Stomach (tissue), 19 donors: ENCODE results near the gene MYRFL. TPM values are rescaled to one million over a fixed set of nuclear protein-coding genes. Genes with fewer than 3 reads are reported as not detected.
"Not testable (repeated sequence)": the region's sequence is repeated elsewhere in the genome, so short reads cannot be mapped to it uniquely, and the experiment has no call there.

ENCODE experiments used
- DNase-seq, 2 donors: peaks; one replicate each; pipeline versions ENCODE4 v3.0.0 to v3.0.0-alpha.2; 2013 to 2019
- H3K27ac ChIP-seq, 5 donors: fragments of 200-600 bp in 4 of 5; sonication (generic) in 4 of 5; one replicate each; pipeline ENCODE4 v1.5.1; 2013 to 2019; ENCODE audit warnings: mild to moderate bottlenecking in 1 of 5, moderate library complexity in 1 of 5
- H3K27me3 ChIP-seq, 3 donors: fragments of 200-600 bp; sonication (generic); one replicate each; pipeline ENCODE4 v1.5.1; 2017 to 2019; ENCODE audit warnings: mixed run types in 1 of 3
- H3K36me3 ChIP-seq, 4 donors: fragments of 200-600 bp; sonication (generic); 1 replicate in 3 of 4; 2 replicates in 1 of 4; pipeline ENCODE4 v1.5.1; 2016 to 2019
- H3K4me1 ChIP-seq, 4 donors: fragments of 200-600 bp; sonication (generic); one replicate each; pipeline ENCODE4 v1.5.1; 2016 to 2019
- H3K4me3 ChIP-seq, 4 donors: fragments of 200-600 bp; sonication (generic) in 3 of 4; one replicate each; pipeline ENCODE4 v1.5.1; 2016 to 2019; ENCODE audit warnings: mild to moderate bottlenecking in 1 of 4
- H3K9me3 ChIP-seq, 4 donors: fragments of 200-600 bp; sonication (generic); one replicate each; pipeline ENCODE4 v1.5.1; 2016 to 2019
- CTCF ChIP-seq, 7 experiments: fragments of 450-650 bp in 4 of 7; fragments of 200-600 bp in 3 of 7; sonication (generic) in 3 of 7; IDR thresholded peaks; one replicate each; pipeline ENCODE4 v1.5.1; 2016 to 2019; ENCODE audit warnings: antibody characterized with exemption in 7 of 7, control low read depth in 2 of 7, mild to moderate bottlenecking in 1 of 7
- EP300 ChIP-seq: sonication (generic); formaldehyde crosslinking; IDR thresholded peaks from one replicate; pipeline ENCODE4 v1.6.1; 2017; ENCODE audit warnings: antibody characterized with exemption
- POLR2A ChIP-seq, 4 donors: fragments of 450-650 bp; IDR thresholded peaks; one replicate each; pipeline ENCODE4 v1.6.1; 2016; ENCODE audit warnings: antibody characterized with exemption in 4 of 4, control low read depth in 2 of 4, mild to moderate bottlenecking in 1 of 4, moderate library complexity in 1 of 4
- POLR2AphosphoS5 ChIP-seq, 3 donors: sonication (generic); formaldehyde crosslinking; IDR thresholded peaks; one replicate each; pipeline ENCODE4 v1.6.1; 2016; ENCODE audit warnings: antibody characterized with exemption in 3 of 3
- WGBS, 5 donors: extraction: QIAGEN DNeasy Blood & Tissue Kit in 3 of 5; methylation state at CpG; one replicate each; pipeline versions ENCODE4 v1.1.5 to v1.1.7; 2013 to 2018; 5-methylcytosine and 5-hydroxymethylcytosine counted together
- intact Hi-C: fragments of 100-400 bp; cut with DNase I; formaldehyde crosslinking; loops from one replicate; pipeline ENCODE4 v1.15.1; 2023; ENCODE audit warnings: low total_unique reads
- long read RNA-seq, 10 donors: transcript quantifications; one replicate each; lab custom pipeline, GENCODE V29; 2026
- polyA plus RNA-seq, 3 donors: library from polyadenylated mRNA; stranded (reverse); fragments of 200-250 nt; gene quantifications; one replicate each; pipeline ENCODE4 v1.2.3, GENCODE V29; 2013
- total RNA-seq, 5 donors: library from RNA; depleted of rRNA; stranded (reverse); fragments of >200 nt; gene quantifications; one replicate each; pipeline versions ENCODE4 v1.1.0 to v1.2.3, GENCODE V29; 2014 to 2016
- donor health status: healthy with polysubstance abuse.
- donor health status: Bipolar disorder and iron deficiency.
- donor health status: healthy.

MYRFL gene
- total RNA-seq, result under 1 TPM in 1 of 5 donors, not detected in 4; 0.18 TPM
- polyA plus RNA-seq, result under 1 TPM in 2 of 3 donors, not detected in 1; 0.13 to 0.19 TPM
- long read RNA-seq, donor 1, result 0 reads
- long read RNA-seq, donor 2, result 0 reads
- long read RNA-seq, donor 3, result 0 reads
- long read RNA-seq, donor 4, result 0 reads
- long read RNA-seq, donor 5, result 0 reads
- long read RNA-seq, donor 6, result 0 reads
- long read RNA-seq, donor 7, result 0 reads
- long read RNA-seq, donor 8, result 0 reads
- long read RNA-seq, donor 9, result 0 reads
- long read RNA-seq, donor 10, partial matches to known transcripts, result 0 of 1 reads
- long read RNA-seq, donor 10, other reads (novel, unspliced or antisense), result 0 of 1 reads

GRCh38 chr12:69824966-69825560, at the start of gene MYRFL:
TSS of gene MYRFL (plus strand) at chr12:69825227. CDS start at chr12:69825518, 291 bp downstream.
- TF ChIP-seq POLR2A (IDR thresholded peaks at IDR 0.05) (no peak), CTCF (IDR thresholded peaks at IDR 0.05) (no peak), POLR2AphosphoS5 (IDR thresholded peaks at IDR 0.05) (no peak), EP300 (no peak)
- DNase-seq, result no peak
- Histone ChIP-seq H3K9me3 (no peaks in the 10 kb centered on the region), H3K27ac (no peak within 1 kb of the TSS), H3K36me3 (no peaks in the 10 kb centered on the region), H3K4me3 (no peak within 1 kb of the TSS), H3K27me3 (no peaks in the 10 kb centered on the region), H3K4me1 (peaks cover 0 to 13% (median 6%) of the 10 kb centered on the region in 4 donors)
- 68 to 81% (median 74%) methylated on average over 5 of the region's 5 CpGs for WGBS, 5 donors
- intact Hi-C loops, result no loop called here

GRCh38 chr12:69779928-69780327, 45.1 kb upstream of the MYRFL start:
- Histone ChIP-seq H3K4me1 (no peaks in the 10 kb centered on the region), H3K27ac (no peak overlapping the region), H3K36me3 (peaks cover 0 to 10% (median 5%) of the 10 kb centered on the region in 4 donors), H3K4me3 (no peak overlapping the region), H3K27me3 (no peaks in the 10 kb centered on the region), H3K9me3 (peaks cover 0 to 6% (median 2%) of the 10 kb centered on the region in 4 donors)
- peak in 1 of 2 donors; percentile 5 for DNase-seq
- intact Hi-C loops, result no loop called here
- 58 to 77% (median 75%) methylated on average over 7 of the region's 7 CpGs for WGBS, 5 donors
- no peak for TF ChIP-seq EP300

GRCh38 chr12:69783365-69783764, 41.7 kb upstream of the MYRFL start:
- TF ChIP-seq POLR2A (IDR thresholded peaks at IDR 0.05) (no peak), EP300 (no peak), POLR2AphosphoS5 (IDR thresholded peaks at IDR 0.05) (no peak), CTCF (IDR thresholded peaks at IDR 0.05) (no peak)
- Histone ChIP-seq H3K4me3 (no peak overlapping the region), H3K36me3 (peaks cover 0 to 32% (median 20%) of the 10 kb centered on the region in 4 donors), H3K27ac (no peak overlapping the region), H3K4me1 (no peaks in the 10 kb centered on the region), H3K9me3 (peaks cover 0 to 6% (median 2%) of the 10 kb centered on the region in 4 donors), H3K27me3 (no peaks in the 10 kb centered on the region)
- WGBS, 5 donors, result 84 to 93% (median 89%) methylated on average over 6 of the region's 6 CpGs
- intact Hi-C loops, result no loop called here
- DNase-seq, result no peak

GRCh38 chr12:69789351-69789750, 35.7 kb upstream of the MYRFL start:
- H3K27ac ChIP-seq, result no peak overlapping the region
- H3K9me3 ChIP-seq, result peaks cover 0 to 34% (median 24%) of the 10 kb centered on the region in 4 donors
- TF ChIP-seq CTCF (IDR thresholded peaks at IDR 0.05) (no peak), POLR2A (IDR thresholded peaks at IDR 0.05) (no peak)
- H3K4me1 ChIP-seq, result no peaks in the 10 kb centered on the region
- H3K4me3 ChIP-seq, result no peak overlapping the region
- intact Hi-C loops, result no loop called here
- DNase-seq, result no peak
- H3K27me3 ChIP-seq, result no peaks in the 10 kb centered on the region
- H3K36me3 ChIP-seq, result peaks cover 0 to 30% (median 17%) of the 10 kb centered on the region in 4 donors

GRCh38 chr12:69792533-69792932, 32.5 kb upstream of the MYRFL start:
- Histone ChIP-seq H3K9me3 (peaks cover 0 to 34% (median 24%) of the 10 kb centered on the region in 4 donors), H3K27ac (no peak overlapping the region), H3K27me3 (no peaks in the 10 kb centered on the region), H3K4me3 (no peak overlapping the region), H3K36me3 (peaks cover 7 to 25% (median 22%) of the 10 kb centered on the region in 4 donors), H3K4me1 (no peaks in the 10 kb centered on the region)
- TF ChIP-seq EP300 (no peak), CTCF (IDR thresholded peaks at IDR 0.05) (no peak), POLR2A (IDR thresholded peaks at IDR 0.05) (no peak), POLR2AphosphoS5 (IDR thresholded peaks at IDR 0.05) (no peak)
- intact Hi-C loops, result no loop called here
- DNase-seq, result no peak
- WGBS, 5 donors, result 93 to 97% (median 95%) methylated on average over 2 of the region's 2 CpGs

- H3K4me3 ChIP-seq, H3K27ac ChIP-seq, H3K4me1 ChIP-seq, H3K27me3 ChIP-seq, intact Hi-C loops, DNase-seq: not testable (repeated sequence)
- 91 to 97% (median 96%) methylated on average over 36 to 62 of the region's 62 CpGs for WGBS, 5 donors
- peaks cover 9 to 26% (median 16%) of the 10 kb centered on the region in 4 donors for H3K9me3 ChIP-seq
- H3K36me3 ChIP-seq, result peaks cover 11 to 21% (median 16%) of the 10 kb centered on the region in 4 donors
These were observed 17.7 kb upstream of the MYRFL start for GRCh38 chr12:69807101-69807897.
